ENCODE measurements around the gene POLR3GL.
"Not testable (repeated sequence)": the region's sequence is repeated elsewhere in the genome, so short reads cannot be mapped to it uniquely, and the experiment has no call there.

Gene POLR3GL

DNA sequence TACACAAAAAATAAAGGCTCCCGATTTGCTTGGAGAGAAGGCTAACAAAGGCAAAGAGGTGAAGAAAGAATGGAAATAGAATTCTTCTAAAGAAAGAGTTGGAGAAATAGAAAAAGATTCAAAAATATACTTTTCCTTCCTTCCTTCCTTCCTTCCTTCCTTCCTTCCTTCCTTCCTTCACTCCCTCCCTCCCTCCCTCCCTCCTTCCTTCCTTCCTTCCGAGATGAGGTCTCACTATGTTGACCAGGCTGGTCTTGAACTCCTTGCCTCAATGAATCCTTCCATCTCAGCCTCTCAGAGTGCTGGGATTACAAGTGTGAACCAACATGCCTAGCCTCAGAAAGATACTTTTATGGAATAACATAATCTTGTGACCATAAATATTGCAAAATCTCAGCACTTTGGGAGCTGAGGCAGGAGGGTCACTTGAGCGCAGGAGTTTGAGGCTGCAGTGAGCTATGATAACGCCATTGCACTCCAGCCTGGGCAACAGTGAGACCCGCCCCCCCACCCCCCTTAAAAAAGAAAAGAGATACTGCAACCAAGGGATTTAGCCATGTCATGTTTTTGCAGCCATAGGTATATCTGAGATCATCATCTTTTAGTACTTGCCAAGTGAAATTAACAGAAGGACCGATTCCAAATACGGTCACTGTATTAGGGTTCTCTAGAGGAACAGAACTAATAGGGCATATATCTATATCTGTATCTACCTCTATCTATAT, 58.1 kb downstream of the POLR3GL start:
- in situ Hi-C loops (cut with MboI; ENCODE audit: low sequenced_read_pairs, unreplicated experiment), result no loop called here
- no peak for DNase-seq (ENCODE audit: low spot score)
- TF ChIP-seq, protein P1, sequence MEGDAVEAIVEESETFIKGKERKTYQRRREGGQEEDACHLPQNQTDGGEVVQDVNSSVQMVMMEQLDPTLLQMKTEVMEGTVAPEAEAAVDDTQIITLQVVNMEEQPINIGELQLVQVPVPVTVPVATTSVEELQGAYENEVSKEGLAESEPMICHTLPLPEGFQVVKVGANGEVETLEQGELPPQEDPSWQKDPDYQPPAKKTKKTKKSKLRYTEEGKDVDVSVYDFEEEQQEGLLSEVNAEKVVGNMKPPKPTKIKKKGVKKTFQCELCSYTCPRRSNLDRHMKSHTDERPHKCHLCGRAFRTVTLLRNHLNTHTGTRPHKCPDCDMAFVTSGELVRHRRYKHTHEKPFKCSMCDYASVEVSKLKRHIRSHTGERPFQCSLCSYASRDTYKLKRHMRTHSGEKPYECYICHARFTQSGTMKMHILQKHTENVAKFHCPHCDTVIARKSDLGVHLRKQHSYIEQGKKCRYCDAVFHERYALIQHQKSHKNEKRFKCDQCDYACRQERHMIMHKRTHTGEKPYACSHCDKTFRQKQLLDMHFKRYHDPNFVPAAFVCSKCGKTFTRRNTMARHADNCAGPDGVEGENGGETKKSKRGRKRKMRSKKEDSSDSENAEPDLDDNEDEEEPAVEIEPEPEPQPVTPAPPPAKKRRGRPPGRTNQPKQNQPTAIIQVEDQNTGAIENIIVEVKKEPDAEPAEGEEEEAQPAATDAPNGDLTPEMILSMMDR (IDR thresholded peaks at IDR 0.05; ENCODE audit: borderline replicate concordance, control extremely low read depth, extremely low read depth, insufficient read depth, missing control alignments), result no peak

DNA sequence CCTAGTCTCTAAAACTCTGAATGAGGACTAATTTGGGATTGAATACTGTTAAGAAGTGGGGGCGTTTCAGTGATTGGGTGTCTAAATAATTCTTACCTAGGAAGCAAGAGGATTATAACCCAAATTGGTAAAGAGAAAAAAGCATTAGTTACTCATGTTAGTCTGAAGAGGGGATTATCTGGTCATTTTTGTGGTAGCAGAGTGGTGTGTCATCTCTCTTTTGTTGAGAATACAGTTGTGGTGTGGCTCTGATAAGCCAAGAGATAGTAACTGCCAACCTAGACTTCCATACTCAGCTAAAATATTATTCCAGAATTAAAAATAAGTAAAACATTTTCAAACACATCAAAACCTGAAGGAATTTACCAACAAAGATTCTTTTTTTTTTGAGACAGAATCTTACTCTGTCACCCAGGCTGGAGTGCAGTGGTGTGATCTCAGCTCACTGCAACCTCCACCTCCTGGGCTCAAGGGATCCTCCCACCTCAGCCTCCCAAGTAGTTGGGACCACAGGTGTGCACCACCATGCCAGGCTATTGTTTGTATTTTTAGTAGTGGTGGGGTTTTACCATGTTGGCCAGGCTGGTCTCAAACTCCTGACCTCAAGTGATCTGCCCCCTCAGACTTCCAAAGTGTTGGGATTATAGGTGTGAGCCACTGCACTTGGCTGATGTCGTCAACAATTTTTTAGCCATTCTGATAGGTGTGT, 61.5 kb downstream of the POLR3GL start:
- DNase-seq (ENCODE audit: low spot score); in situ Hi-C loops (cut with MboI; ENCODE audit: low sequenced_read_pairs, unreplicated experiment): not testable (repeated sequence)

DNA sequence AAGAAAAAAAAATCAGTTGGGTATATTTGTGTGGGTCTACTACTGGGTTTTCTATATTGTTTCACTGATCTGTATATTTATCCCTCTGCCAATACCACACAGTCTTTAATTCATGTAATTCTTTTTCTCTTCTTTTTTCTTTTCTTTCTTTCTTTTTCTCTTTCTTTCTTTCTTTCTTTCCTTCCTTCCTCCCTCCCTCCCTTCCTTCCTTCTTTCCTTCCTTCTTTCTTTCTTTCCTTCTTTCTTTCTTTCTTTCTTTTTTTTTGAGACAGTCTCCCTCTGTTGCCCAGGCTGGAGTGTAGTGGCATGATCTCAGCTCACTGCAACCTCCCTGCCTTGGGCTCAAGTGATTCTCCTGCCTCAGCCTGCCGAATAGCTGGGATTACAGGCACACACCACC, 62.2 kb downstream of the POLR3GL start:
- DNase-seq (ENCODE audit: low spot score); in situ Hi-C loops (cut with MboI; ENCODE audit: low sequenced_read_pairs, unreplicated experiment): not testable (repeated sequence)

Measured in GM13976 (cell line).